ENCODE data around the gene HOXD11. TPM values are rescaled to one million over a fixed set of nuclear protein-coding genes. Genes with fewer than 3 reads are reported as not detected.

Gene HOXD11
- total and polyA plus RNA-seq, 9 of the 15 experiments (the other 6 are each of a cell fraction or from before 2014, with no cell fraction given) = not detected

DNA sequence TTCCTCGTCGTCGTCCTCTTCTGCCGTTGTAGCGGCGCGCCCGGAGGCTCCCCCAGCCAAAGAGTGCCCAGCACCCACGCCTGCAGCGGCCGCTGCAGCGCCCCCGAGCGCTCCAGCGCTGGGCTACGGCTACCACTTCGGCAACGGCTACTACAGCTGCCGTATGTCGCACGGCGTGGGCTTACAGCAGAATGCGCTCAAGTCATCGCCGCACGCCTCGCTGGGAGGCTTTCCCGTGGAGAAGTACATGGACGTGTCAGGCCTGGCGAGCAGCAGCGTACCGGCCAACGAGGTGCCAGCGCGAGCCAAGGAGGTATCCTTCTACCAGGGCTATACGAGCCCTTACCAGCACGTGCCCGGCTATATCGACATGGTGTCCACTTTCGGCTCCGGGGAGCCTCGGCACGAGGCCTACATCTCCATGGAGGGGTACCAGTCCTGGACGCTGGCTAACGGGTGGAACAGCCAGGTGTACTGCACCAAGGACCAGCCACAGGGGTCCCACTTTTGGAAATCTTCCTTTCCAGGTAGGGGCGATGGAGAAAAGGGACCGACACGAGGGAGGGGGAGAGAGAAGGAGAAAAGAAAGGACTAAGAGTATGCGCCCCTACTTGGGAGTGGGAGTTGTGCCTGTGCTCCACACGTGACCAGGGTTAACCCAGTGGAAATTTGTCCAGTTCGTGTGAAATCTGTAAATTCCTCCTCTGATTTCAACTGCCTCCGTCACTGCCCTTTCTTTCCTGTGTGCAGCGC, 13.8 kb upstream of the HOXD11 start:
- no peak for ATAC-seq
- no peak overlapping the region for H3K4me2 ChIP-seq (ENCODE audit: insufficient read depth, low read length)
- no peaks in the 10 kb centered on the region for H3K9me3 ChIP-seq (replicated peaks; ENCODE audit: control insufficient read depth, insufficient read depth, low read depth, low read length)
- H3K36me3 ChIP-seq (ENCODE audit: control insufficient read depth, insufficient read depth, low read length) = no peaks in the 10 kb centered on the region
- H3K4me3 ChIP-seq = no peak overlapping the region
- H3K9me1 ChIP-seq (ENCODE audit: control insufficient read depth, insufficient read depth, low read length) = no peaks in the 10 kb centered on the region
- in situ Hi-C loops (cut with MboI) = loop anchor here (25.0 kb wide), 1 partner anchor 1056 kb away; no protein-coding TSS in a partner anchor
- POLR2A ChIA-PET = no interaction called here
- FAIRE-seq = no peak
- H4K20me1 ChIP-seq (replicated peaks; ENCODE audit: control insufficient read depth, insufficient read depth, low read length) = peaks cover 5% of the 10 kb centered on the region; the same call in 1 of the 2 replicates
- no peak overlapping the region for H3K9ac ChIP-seq (ENCODE audit: insufficient read depth in 1 of 2, low read depth in 2 of 2, low read length in 2 of 2)
- no peak for DNase-seq (ENCODE audit: extremely low read depth in 1 of 4, low spot score in 3 of 4)
- no peaks in the 10 kb centered on the region for H3K79me2 ChIP-seq (ENCODE audit: control insufficient read depth, insufficient read depth, low read length)
- intact Hi-C loops (cut with micrococcal nuclease) = no loop called here
- no peak overlapping the region for H2AFZ ChIP-seq (ENCODE audit: low read depth, low read length)
- H3K4me1 ChIP-seq (replicated peaks in 1 of 2; ENCODE audit: control insufficient read depth in 2 of 2, insufficient read depth in 2 of 2, low read length in 2 of 2) = peaks cover 8 to 21% of the 10 kb centered on the region in 2 experiments
- CTCF ChIA-PET (ENCODE audit: low intra/inter-chr PET ratio) = no interaction called here
- 23% methylated on average over 43 of the region's 53 CpGs for WGBS (ENCODE audit: insufficient coverage, low coverage, missing lambda C conversion rate)
- H3K27me3 ChIP-seq (ENCODE audit: control insufficient read depth in 2 of 2, insufficient read depth in 2 of 2, low read length in 2 of 2) = peaks cover 65 to 75% of the 10 kb centered on the region in 2 experiments
- no TSS peak for BruUV-seq (replicated peaks)
- H3K27ac ChIP-seq (ENCODE audit: extremely low read depth, low read depth, low read length) = no peak overlapping the region
- no peak for TF ChIP-seq RBM25 (IDR thresholded peaks at IDR 0.05; ENCODE audit: low read depth, low read length, severe bottlenecking)
- TF ChIP-seq, protein P1, sequence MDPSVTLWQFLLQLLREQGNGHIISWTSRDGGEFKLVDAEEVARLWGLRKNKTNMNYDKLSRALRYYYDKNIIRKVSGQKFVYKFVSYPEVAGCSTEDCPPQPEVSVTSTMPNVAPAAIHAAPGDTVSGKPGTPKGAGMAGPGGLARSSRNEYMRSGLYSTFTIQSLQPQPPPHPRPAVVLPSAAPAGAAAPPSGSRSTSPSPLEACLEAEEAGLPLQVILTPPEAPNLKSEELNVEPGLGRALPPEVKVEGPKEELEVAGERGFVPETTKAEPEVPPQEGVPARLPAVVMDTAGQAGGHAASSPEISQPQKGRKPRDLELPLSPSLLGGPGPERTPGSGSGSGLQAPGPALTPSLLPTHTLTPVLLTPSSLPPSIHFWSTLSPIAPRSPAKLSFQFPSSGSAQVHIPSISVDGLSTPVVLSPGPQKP (CRISPR knock-in tag; IDR thresholded peaks at IDR 0.05) = no peak
- no peak for TF ChIP-seq STAG1 (CRISPR knock-in tag; IDR thresholded peaks at IDR 0.05; ENCODE audit: borderline replicate concordance)
- TF ChIP-seq, protein P2, sequence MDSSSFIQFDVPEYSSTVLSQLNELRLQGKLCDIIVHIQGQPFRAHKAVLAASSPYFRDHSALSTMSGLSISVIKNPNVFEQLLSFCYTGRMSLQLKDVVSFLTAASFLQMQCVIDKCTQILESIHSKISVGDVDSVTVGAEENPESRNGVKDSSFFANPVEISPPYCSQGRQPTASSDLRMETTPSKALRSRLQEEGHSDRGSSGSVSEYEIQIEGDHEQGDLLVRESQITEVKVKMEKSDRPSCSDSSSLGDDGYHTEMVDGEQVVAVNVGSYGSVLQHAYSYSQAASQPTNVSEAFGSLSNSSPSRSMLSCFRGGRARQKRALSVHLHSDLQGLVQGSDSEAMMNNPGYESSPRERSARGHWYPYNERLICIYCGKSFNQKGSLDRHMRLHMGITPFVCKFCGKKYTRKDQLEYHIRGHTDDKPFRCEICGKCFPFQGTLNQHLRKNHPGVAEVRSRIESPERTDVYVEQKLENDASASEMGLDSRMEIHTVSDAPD (CRISPR knock-in tag; IDR thresholded peaks at IDR 0.05) = no peak
- TF ChIP-seq, protein P3, sequence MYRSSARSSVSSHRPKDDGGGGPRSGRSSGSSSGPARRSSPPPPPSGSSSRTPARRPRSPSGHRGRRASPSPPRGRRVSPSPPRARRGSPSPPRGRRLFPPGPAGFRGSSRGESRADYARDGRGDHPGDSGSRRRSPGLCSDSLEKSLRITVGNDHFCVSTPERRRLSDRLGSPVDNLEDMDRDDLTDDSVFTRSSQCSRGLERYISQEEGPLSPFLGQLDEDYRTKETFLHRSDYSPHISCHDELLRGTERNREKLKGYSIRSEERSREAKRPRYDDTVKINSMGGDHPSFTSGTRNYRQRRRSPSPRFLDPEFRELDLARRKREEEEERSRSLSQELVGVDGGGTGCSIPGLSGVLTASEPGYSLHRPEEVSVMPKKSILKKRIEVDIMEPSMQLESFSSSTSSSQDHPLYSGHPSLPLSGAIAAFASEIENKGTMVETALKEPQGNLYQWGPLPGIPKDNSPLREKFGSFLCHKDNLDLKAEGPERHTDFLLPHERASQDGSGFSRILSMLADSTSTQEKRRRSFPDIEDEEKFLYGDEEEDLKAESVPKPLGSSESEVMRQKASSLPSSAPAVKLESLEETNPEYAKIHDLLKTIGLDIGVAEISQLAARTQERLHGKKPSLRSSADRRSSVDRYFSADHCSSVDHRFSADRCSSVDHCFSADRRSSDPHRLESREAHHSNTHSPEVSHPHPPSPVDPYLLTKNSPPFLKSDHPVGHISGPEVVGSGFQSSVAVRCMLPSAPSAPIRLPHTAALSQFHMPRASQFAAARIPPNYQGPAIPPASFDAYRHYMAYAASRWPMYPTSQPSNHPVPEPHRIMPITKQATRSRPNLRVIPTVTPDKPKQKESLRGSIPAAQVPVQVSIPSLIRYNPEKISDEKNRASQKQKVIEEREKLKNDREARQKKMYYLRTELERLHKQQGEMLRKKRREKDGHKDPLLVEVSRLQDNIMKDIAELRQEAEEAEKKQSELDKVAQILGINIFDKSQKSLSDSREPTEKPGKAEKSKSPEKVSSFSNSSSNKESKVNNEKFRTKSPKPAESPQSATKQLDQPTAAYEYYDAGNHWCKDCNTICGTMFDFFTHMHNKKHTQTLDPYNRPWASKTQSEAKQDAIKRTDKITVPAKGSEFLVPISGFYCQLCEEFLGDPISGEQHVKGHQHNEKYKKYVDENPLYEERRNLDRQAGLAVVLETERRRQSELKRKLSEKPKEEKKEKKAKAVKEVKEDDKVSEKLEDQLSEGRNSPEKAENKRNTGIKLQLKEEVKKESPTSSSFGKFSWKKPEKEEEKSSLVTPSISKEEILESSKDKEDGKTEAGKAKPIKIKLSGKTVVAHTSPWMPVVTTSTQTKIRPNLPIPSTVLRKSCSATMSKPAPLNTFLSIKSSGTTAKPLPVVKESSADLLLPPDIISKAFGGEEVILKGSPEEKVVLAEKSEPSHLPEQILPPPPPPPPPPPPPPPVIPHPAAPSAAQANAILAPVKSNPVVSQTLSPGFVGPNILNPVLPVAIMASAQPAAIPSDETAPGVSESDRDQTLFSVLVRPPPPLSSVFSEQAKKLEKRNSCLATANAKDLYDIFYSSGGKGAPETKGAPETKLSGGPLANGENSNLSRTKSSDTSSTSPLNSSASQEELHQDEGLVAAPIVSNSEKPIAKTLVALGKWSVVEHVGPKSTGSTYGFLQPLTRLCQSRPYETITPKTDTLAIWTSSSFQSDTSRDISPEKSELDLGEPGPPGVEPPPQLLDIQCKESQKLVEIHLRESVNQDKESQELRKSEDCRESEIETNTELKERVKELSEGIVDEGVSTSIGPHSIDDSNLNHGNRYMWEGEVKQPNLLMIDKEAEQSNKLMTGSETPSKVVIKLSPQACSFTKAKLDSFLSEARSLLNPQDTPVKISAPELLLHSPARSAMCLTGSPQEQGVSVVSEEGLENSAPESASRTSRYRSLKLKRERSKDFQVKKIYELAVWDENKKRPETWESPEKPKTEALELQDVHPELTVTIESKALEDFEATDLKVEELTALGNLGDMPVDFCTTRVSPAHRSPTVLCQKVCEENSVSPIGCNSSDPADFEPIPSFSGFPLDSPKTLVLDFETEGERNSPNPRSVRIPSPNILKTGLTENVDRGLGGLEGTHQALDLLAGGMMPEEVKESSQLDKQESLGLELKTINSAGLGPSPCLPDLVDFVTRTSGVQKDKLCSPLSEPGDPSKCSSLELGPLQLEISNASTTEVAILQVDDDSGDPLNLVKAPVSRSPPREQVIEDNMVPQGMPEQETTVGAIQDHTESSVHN (IDR thresholded peaks at IDR 0.05; ENCODE audit: borderline replicate concordance in 1 of 2, low read depth in 1 of 2) = no peak
- TF ChIP-seq BRD4 (IDR thresholded peaks at IDR 0.05) = no peak
- no peak for TF ChIP-seq SIRT6 (IDR thresholded peaks at IDR 0.05; ENCODE audit: low read depth, low read length)
- TF ChIP-seq, protein P4, sequence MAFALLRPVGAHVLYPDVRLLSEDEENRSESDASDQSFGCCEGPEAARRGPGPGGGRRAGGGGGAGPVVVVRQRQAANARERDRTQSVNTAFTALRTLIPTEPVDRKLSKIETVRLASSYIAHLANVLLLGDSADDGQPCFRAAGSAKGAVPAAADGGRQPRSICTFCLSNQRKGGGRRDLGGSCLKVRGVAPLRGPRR (CRISPR knock-in tag; IDR thresholded peaks at IDR 0.05) = no peak
- TF ChIP-seq TBL1XR1 (IDR thresholded peaks at IDR 0.05; ENCODE audit: low read length in 2 of 2) = no peak
- TF ChIP-seq NFXL1 (CRISPR knock-in tag; IDR thresholded peaks at IDR 0.05) = no peak

Measured in K562 (cell line).